ENCODE results near the gene ESF1. TPM values are rescaled to one million over a fixed set of nuclear protein-coding genes. Genes with fewer than 3 reads are reported as not detected.

ESF1 gene
- total and polyA plus RNA-seq, 2 of the 8 experiments (the other 6 are each of a cell fraction or from before 2014, with no cell fraction given): 1.1 to 32.9 TPM

DNA sequence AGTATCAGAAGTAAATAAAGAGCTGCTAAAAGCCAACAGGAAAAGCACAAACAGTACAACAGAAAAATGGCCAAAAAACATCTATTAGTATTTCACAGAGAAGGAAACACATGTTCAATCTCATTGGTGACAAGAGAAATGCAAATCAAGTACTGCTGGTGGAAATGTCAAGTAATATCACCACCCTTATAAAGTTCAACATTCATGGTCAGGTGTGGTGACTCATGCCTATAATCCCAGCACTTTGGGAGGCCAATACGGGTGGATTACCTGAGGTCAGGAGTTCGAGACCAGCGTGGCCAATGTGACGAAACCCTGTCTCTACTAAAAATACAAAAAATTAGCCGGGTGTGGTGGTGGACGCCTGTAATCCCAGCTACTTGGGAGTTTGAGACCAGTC lies 42.8 kb downstream of the ESF1 start:
- Histone ChIP-seq H3K79me1 (ENCODE audit: low read depth, low read length) (no peaks in the 10 kb centered on the region; the same call in 1 of the 2 replicates), H2BK12ac (ENCODE audit: low read depth, low read length) (no peak overlapping the region), H2AK5ac (ENCODE audit: low read depth, low read length) (no peak overlapping the region), H3K56ac (replicated peaks; ENCODE audit: insufficient read length, low read depth, low read length) (no peak overlapping the region), H4K5ac (ENCODE audit: insufficient read length, low read depth, low read length) (no peak overlapping the region), H2BK120ac (replicated peaks; ENCODE audit: low read depth, low read length) (no peak overlapping the region), H3K9ac (replicated peaks in 1 of 4; ENCODE audit: extremely low read depth in 1 of 4, low read depth in 3 of 4, low read length in 3 of 4) (no peak overlapping the region), H4K20me1 (replicated peaks in 1 of 2; ENCODE audit: control insufficient read depth in 1 of 2, insufficient read depth in 2 of 2, low read length in 2 of 2) (no peaks in the 10 kb centered on the region), H4K91ac (replicated peaks; ENCODE audit: insufficient read length, low read length) (no peak overlapping the region), H3K9me3 (ENCODE audit: insufficient read depth in 2 of 2, low read depth in 1 of 2, low read length in 1 of 2) (peaks cover 8% of the 10 kb centered on the region in 2 experiments; a peak in 2 of 4 replicates), H3K18ac (ENCODE audit: extremely low read depth, low read length) (no peak overlapping the region), H4K8ac (ENCODE audit: extremely low read depth, insufficient read depth, low read length) (no peak overlapping the region), H3K27me3 (replicated peaks in 1 of 4; ENCODE audit: control insufficient read depth in 3 of 4, extremely low read depth in 1 of 4, insufficient read depth in 3 of 4, low read length in 3 of 4) (no peaks in the 10 kb centered on the region), H3K14ac (ENCODE audit: insufficient read length) (no peak overlapping the region), H3K79me2 (ENCODE audit: control insufficient read depth in 1 of 2, insufficient read depth in 2 of 2, low read length in 2 of 2) (peaks cover 0 to 5% of the 10 kb centered on the region in 2 experiments; a peak in 1 of 4 replicates), H3K27ac (ENCODE audit: low read depth, low read length) (no peak overlapping the region), H3K36me3 (ENCODE audit: control insufficient read depth in 2 of 4, insufficient read depth in 4 of 4, low read length in 3 of 4) (peaks cover 0 to 28% (median 12%) of the 10 kb centered on the region in 4 experiments; a peak in 6 of 8 replicates), H2BK20ac (ENCODE audit: low read length) (no peak overlapping the region), H3K4me1 (replicated peaks in 1 of 4; ENCODE audit: control insufficient read depth in 3 of 4, insufficient read depth in 4 of 4, low read length in 3 of 4) (no peaks in the 10 kb centered on the region), H2BK15ac (ENCODE audit: low read length) (no peak overlapping the region), H3K4me2 (ENCODE audit: insufficient read depth in 1 of 2, low read depth in 2 of 2, low read length in 2 of 2) (no peak overlapping the region), H3K23me2 (ENCODE audit: low read depth, low read length) (no peaks in the 10 kb centered on the region), H2AFZ (ENCODE audit: low read length) (no peak overlapping the region), H3K4ac (replicated peaks; ENCODE audit: insufficient read length, low read depth, low read length) (no peak overlapping the region), H2BK5ac (ENCODE audit: low read depth, low read length) (no peak overlapping the region), H3K23ac (ENCODE audit: insufficient read length) (no peak overlapping the region), H3K4me3 (ENCODE audit: extremely low read depth in 1 of 4, insufficient read depth in 2 of 4, low read depth in 3 of 4, low read length in 4 of 4) (no peak overlapping the region)
- ChIA-PET CTCF (ENCODE audit: partially characterized antibody) (no interaction called here), POLR2A (ENCODE audit: partially characterized antibody) (interaction anchor here (1.3 kb wide), 1 partner anchor 43 kb away, joined by 3 read pairs; the partner anchor contains the start of gene NDUFAF5)
- FAIRE-seq (no peak), DNase-seq (ENCODE audit: low read depth in 1 of 2, low spot score in 2 of 2) (no peak)
- TF ChIP-seq HDAC2 (IDR thresholded peaks at IDR 0.05; ENCODE audit: borderline replicate concordance in 1 of 2, low read depth in 2 of 2, low read length in 2 of 2) (no peak), HDAC6 (IDR thresholded peaks at IDR 0.05; ENCODE audit: low read depth, low read length) (no peak), YY1 (IDR thresholded peaks at IDR 0.05; ENCODE audit: low read depth, low read length) (no peak)
- WGBS, 2 experiments (ENCODE audit: extremely low coverage in 1 of 2, insufficient coverage in 1 of 2, insufficient read length in 1 of 2, insufficient replicate concordance in 2 of 2, low coverage in 1 of 2, low lambda C conversion rate in 2 of 2, missing lambda C conversion rate in 1 of 2): 89% methylated on average over 6 of the region's 6 CpGs; no CpG with 5 or more reads in 1 of the 2 experiments

Data from H1 (cell line).